Right atrium auricular region (tissue), 2 donors: ENCODE data around the gene ITFG1. TPM values are rescaled to one million over a fixed set of nuclear protein-coding genes. Genes with fewer than 3 reads are reported as not detected.

Source experiments
- DNase-seq: peaks from one replicate; pipeline ENCODE4 v3.0.0-alpha.2; 2019; ENCODE audit warnings: low spot score
- H3K27ac ChIP-seq, 2 donors: fragments of 200-600 bp; sonication (generic); 1 replicate in 1 of 2; 2 replicates in 1 of 2; pipeline ENCODE4 v1.5.1; 2016 to 2019
- H3K27me3 ChIP-seq, 2 donors: fragments of 200-600 bp; sonication (generic); one replicate each; pipeline versions ENCODE4 v1.5.1 to v1.6.0; 2017 to 2019
- H3K36me3 ChIP-seq: fragments of 200-600 bp; sonication (generic); one replicate; pipeline ENCODE4 v1.5.1; 2016
- H3K4me1 ChIP-seq, 2 donors: fragments of 200-600 bp; sonication (generic); one replicate each; pipeline versions ENCODE4 v1.5.1 to v1.6.0; 2017 to 2019
- H3K4me3 ChIP-seq, 2 donors: fragments of 200-600 bp; sonication (generic); 1 replicate in 1 of 2; 2 replicates in 1 of 2; pipeline ENCODE4 v1.5.1; 2017 to 2019; ENCODE audit warnings: mild to moderate bottlenecking in 1 of 2, moderate library complexity in 1 of 2
- H3K9me3 ChIP-seq, 2 donors: fragments of 200-600 bp; sonication (generic); one replicate each; pipeline ENCODE4 v1.5.1; 2019
- CTCF ChIP-seq, 2 donors: fragments of 200-600 bp; sonication (generic); IDR thresholded peaks; one replicate each; pipeline ENCODE4 v1.5.1; 2019; ENCODE audit warnings: antibody characterized with exemption in 2 of 2
- total RNA-seq, 2 donors: library from RNA; depleted of rRNA; stranded (reverse); fragments of >200 nt; gene quantifications; one replicate each; pipeline ENCODE4 v1.1.0, GENCODE V29; 2016

Gene ITFG1
- total RNA-seq, 2 donors from 2014 or later, result 40.3 to 79.6 TPM

- Histone ChIP-seq H3K4me1 (no peaks in the 10 kb centered on the region), H3K27ac (no peak overlapping the region), H3K27me3 (no peaks in the 10 kb centered on the region), H3K9me3 (no peaks in the 10 kb centered on the region), H3K4me3 (no peak overlapping the region), H3K36me3 (peaks cover 16% of the 10 kb centered on the region)
- no peak for TF ChIP-seq CTCF (IDR thresholded peaks at IDR 0.05)
- DNase-seq, result no peak
These were observed 86.2 kb downstream of the ITFG1 start for GRCh38 chr16:47374629-47375028.

GRCh38 chr16:47371271-47372014 lies 89.4 kb downstream of the ITFG1 start:
- Histone ChIP-seq H3K36me3 (peaks cover 16% of the 10 kb centered on the region), H3K27ac (no peak overlapping the region), H3K9me3 (no peaks in the 10 kb centered on the region), H3K4me3 (no peak overlapping the region), H3K27me3 (no peaks in the 10 kb centered on the region), H3K4me1 (no peaks in the 10 kb centered on the region)
- DNase-seq, result no peak
- no peak for TF ChIP-seq CTCF (IDR thresholded peaks at IDR 0.05)

GRCh38 chr16:47370536-47370935 lies 90.3 kb downstream of the ITFG1 start:
- TF ChIP-seq CTCF (IDR thresholded peaks at IDR 0.05), result no peak
- Histone ChIP-seq H3K4me3 (no peak overlapping the region), H3K4me1 (no peaks in the 10 kb centered on the region), H3K27ac (no peak overlapping the region), H3K27me3 (no peaks in the 10 kb centered on the region), H3K36me3 (peaks cover 16% of the 10 kb centered on the region), H3K9me3 (no peaks in the 10 kb centered on the region)
- no peak for DNase-seq

- TF ChIP-seq CTCF (IDR thresholded peaks at IDR 0.05), result no peak
- Histone ChIP-seq H3K27me3 (no peaks in the 10 kb centered on the region), H3K4me3 (no peak overlapping the region), H3K27ac (no peak overlapping the region), H3K9me3 (no peaks in the 10 kb centered on the region), H3K36me3 (peaks cover 12% of the 10 kb centered on the region), H3K4me1 (no peaks in the 10 kb centered on the region)
- DNase-seq, result no peak
These were observed 94.6 kb downstream of the ITFG1 start for GRCh38 chr16:47366228-47366627.

GRCh38 chr16:47363761-47364160 lies 97.1 kb downstream of the ITFG1 start:
- Histone ChIP-seq H3K4me3 (no peak overlapping the region), H3K9me3 (no peaks in the 10 kb centered on the region), H3K27me3 (no peaks in the 10 kb centered on the region), H3K36me3 (peaks cover 12% of the 10 kb centered on the region), H3K27ac (no peak overlapping the region), H3K4me1 (no peaks in the 10 kb centered on the region)
- no peak for TF ChIP-seq CTCF (IDR thresholded peaks at IDR 0.05)
- DNase-seq, result no peak

- Histone ChIP-seq H3K4me1 (no peaks in the 10 kb centered on the region), H3K27me3 (no peaks in the 10 kb centered on the region), H3K4me3 (no peak overlapping the region), H3K36me3 (peaks cover 4% of the 10 kb centered on the region), H3K27ac (no peak overlapping the region), H3K9me3 (no peaks in the 10 kb centered on the region)
- no peak for DNase-seq
- no peak for TF ChIP-seq CTCF (IDR thresholded peaks at IDR 0.05)
These were observed 101.4 kb downstream of the ITFG1 start for GRCh38 chr16:47359478-47359877.
